Gastrocnemius medialis (tissue), 4 donors: Measurements from ENCODE around the gene PPP3CA.

Experiments
- POLR2A ChIP-seq, 2 donors: fragments of 450-650 bp; IDR thresholded peaks; one replicate each; pipeline ENCODE4 v1.6.1; 2017; ENCODE audit warnings: antibody characterized with exemption in 2 of 2, mild to moderate bottlenecking in 2 of 2, moderate library complexity in 2 of 2
- TF ChIP-seq, protein P1 (sequence below), 5 experiments: fragments of 450-650 bp in 3 of 5; fragments of 200-600 bp in 2 of 5; sonication (generic) in 2 of 5; IDR thresholded peaks in 4 of 5; conservative IDR thresholded peaks in 1 of 5; 1 replicate in 4 of 5; 2 replicates in 1 of 5; pipeline ENCODE4 v1.5.1; 2016 to 2019; ENCODE audit warnings: antibody characterized with exemption in 5 of 5, mild to moderate bottlenecking in 3 of 5, moderate library complexity in 3 of 5

GRCh38 chr4:101210331-101210730 is 137.0 kb downstream of the PPP3CA start:
- no peak for TF ChIP-seq POLR2A (IDR thresholded peaks at IDR 0.05)
- TF ChIP-seq, protein P1, sequence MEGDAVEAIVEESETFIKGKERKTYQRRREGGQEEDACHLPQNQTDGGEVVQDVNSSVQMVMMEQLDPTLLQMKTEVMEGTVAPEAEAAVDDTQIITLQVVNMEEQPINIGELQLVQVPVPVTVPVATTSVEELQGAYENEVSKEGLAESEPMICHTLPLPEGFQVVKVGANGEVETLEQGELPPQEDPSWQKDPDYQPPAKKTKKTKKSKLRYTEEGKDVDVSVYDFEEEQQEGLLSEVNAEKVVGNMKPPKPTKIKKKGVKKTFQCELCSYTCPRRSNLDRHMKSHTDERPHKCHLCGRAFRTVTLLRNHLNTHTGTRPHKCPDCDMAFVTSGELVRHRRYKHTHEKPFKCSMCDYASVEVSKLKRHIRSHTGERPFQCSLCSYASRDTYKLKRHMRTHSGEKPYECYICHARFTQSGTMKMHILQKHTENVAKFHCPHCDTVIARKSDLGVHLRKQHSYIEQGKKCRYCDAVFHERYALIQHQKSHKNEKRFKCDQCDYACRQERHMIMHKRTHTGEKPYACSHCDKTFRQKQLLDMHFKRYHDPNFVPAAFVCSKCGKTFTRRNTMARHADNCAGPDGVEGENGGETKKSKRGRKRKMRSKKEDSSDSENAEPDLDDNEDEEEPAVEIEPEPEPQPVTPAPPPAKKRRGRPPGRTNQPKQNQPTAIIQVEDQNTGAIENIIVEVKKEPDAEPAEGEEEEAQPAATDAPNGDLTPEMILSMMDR (IDR thresholded peaks at IDR 0.05 in 4 of 5, conservative IDR thresholded peaks at IDR 0.05 in 1 of 5), result no peak
